NOMO-1 treated with DMSO at 0.1 percent for 48 hours (cell line): ENCODE results near the gene C4orf46.

Source experiments
- DNase-seq: peaks from one replicate; lab custom pipeline; 2025; ENCODE audit not compliant: unreplicated experiment; lab: John Stamatoyannopoulos, UW

Gene C4orf46

GRCh38 chr4:158656439-158656838 is 15.2 kb downstream of the C4orf46 start:
- DNase-seq, result no peak

- no peak for DNase-seq
Measured at GRCh38 chr4:158652920-158653319, 18.8 kb downstream of the C4orf46 start.

- no peak for DNase-seq
Measured at GRCh38 chr4:158649111-158649680, 22.5 kb downstream of the C4orf46 start.

GRCh38 chr4:158644760-158645159 is 26.9 kb downstream of the C4orf46 start:
- DNase-seq, result no peak

- DNase-seq, result no peak
Measured at GRCh38 chr4:158644356-158644755, 27.3 kb downstream of the C4orf46 start.

- no peak for DNase-seq
Measured at GRCh38 chr4:158636619-158637018, 35.1 kb downstream of the C4orf46 start.

GRCh38 chr4:158630893-158631292 is 40.8 kb downstream of the C4orf46 start:
- no peak for DNase-seq

GRCh38 chr4:158625544-158625943 is 46.1 kb downstream of the C4orf46 start:
- no peak for DNase-seq

- peak; percentile 71 for DNase-seq
Measured at GRCh38 chr4:158624889-158625478, 46.7 kb downstream of the C4orf46 start.

GRCh38 chr4:158622251-158622650 is 49.4 kb downstream of the C4orf46 start:
- DNase-seq, result no peak

GRCh38 chr4:158621729-158622128 is 50.0 kb downstream of the C4orf46 start:
- no peak for DNase-seq

- no peak for DNase-seq
Measured at GRCh38 chr4:158617956-158618355, 53.7 kb downstream of the C4orf46 start.
